ENCODE data around the gene VPS16. TPM values are rescaled to one million over a fixed set of nuclear protein-coding genes. Genes with fewer than 3 reads are reported as not detected.

Gene VPS16
- total and polyA plus RNA-seq, 2 of the 13 experiments (the other 11 are each of a cell fraction or from before 2014, with no cell fraction given) = 34.2 to 35.4 TPM

GRCh38 chr20:2872459-2873009 is 32.0 kb downstream of the VPS16 start (continued):
- no peak; the same call in 1 of the 2 replicates for TF ChIP-seq HOXA9 (CRISPR knock-in tag; IDR thresholded peaks at IDR 0.05; ENCODE audit: borderline replicate concordance)
- peak; percentile 95 for TF ChIP-seq ZNF354B (CRISPR knock-in tag; IDR thresholded peaks at IDR 0.05)
- TF ChIP-seq BORCS8-MEF2B (CRISPR knock-in tag; IDR thresholded peaks at IDR 0.05) = peak; percentile 91; the same call in 1 of the 2 replicates
- peak; percentile 95 for TF ChIP-seq ZBTB10 (CRISPR knock-in tag; IDR thresholded peaks at IDR 0.05; ENCODE audit: borderline replicate concordance)
- TF ChIP-seq KDM3A (CRISPR knock-in tag; IDR thresholded peaks at IDR 0.05; ENCODE audit: low read depth) = no peak
- no peak for TF ChIP-seq ZNF569 (CRISPR knock-in tag; IDR thresholded peaks at IDR 0.05; ENCODE audit: borderline replicate concordance)
- TF ChIP-seq ZNF292 (CRISPR knock-in tag; IDR thresholded peaks at IDR 0.05; ENCODE audit: borderline replicate concordance, low read depth) = peak; percentile 62
- TF ChIP-seq GABPB1 (CRISPR knock-in tag; IDR thresholded peaks at IDR 0.05) = peak; percentile 47; the same call in 1 of the 2 replicates
- no peak; the same call in 1 of the 2 replicates for TF ChIP-seq GLI4 (CRISPR knock-in tag; IDR thresholded peaks at IDR 0.05; ENCODE audit: borderline replicate concordance)
- TF ChIP-seq ZNF780A (CRISPR knock-in tag; IDR thresholded peaks at IDR 0.05) = peak; percentile 96
- no peak for TF ChIP-seq DPF2 (CRISPR knock-in tag; IDR thresholded peaks at IDR 0.05; ENCODE audit: borderline replicate concordance, low read depth)
- TF ChIP-seq MLX (CRISPR knock-in tag; IDR thresholded peaks at IDR 0.05) = peak; percentile 62; the same call in 1 of the 2 replicates
- TF ChIP-seq HNF4G (IDR thresholded peaks at IDR 0.05; ENCODE audit: borderline replicate concordance, low read depth, low read length) = no peak
- TF ChIP-seq HNF4G (CRISPR knock-in tag; IDR thresholded peaks at IDR 0.05; ENCODE audit: borderline replicate concordance, low read depth) = no peak
- TF ChIP-seq, protein P1, sequence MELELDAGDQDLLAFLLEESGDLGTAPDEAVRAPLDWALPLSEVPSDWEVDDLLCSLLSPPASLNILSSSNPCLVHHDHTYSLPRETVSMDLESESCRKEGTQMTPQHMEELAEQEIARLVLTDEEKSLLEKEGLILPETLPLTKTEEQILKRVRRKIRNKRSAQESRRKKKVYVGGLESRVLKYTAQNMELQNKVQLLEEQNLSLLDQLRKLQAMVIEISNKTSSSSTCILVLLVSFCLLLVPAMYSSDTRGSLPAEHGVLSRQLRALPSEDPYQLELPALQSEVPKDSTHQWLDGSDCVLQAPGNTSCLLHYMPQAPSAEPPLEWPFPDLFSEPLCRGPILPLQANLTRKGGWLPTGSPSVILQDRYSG (CRISPR knock-in tag; IDR thresholded peaks at IDR 0.05) = no peak; the same call in 1 of the 2 replicates
- TF ChIP-seq DZIP1 (CRISPR knock-in tag; IDR thresholded peaks at IDR 0.05) = peak; percentile 62; the same call in 1 of the 2 replicates
- TF ChIP-seq, protein P2, sequence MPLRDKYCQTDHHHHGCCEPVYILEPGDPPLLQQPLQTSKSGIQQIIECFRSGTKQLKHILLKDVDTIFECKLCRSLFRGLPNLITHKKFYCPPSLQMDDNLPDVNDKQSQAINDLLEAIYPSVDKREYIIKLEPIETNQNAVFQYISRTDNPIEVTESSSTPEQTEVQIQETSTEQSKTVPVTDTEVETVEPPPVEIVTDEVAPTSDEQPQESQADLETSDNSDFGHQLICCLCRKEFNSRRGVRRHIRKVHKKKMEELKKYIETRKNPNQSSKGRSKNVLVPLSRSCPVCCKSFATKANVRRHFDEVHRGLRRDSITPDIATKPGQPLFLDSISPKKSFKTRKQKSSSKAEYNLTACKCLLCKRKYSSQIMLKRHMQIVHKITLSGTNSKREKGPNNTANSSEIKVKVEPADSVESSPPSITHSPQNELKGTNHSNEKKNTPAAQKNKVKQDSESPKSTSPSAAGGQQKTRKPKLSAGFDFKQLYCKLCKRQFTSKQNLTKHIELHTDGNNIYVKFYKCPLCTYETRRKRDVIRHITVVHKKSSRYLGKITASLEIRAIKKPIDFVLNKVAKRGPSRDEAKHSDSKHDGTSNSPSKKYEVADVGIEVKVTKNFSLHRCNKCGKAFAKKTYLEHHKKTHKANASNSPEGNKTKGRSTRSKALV (CRISPR knock-in tag; IDR thresholded peaks at IDR 0.05) = peak; percentile 97
- no peak for TF ChIP-seq MAFF (IDR thresholded peaks at IDR 0.05; ENCODE audit: low read depth, low read length)

Measured in HepG2 (cell line).